A549 (cell line): ENCODE results near the gene GPD2.

Experiments
- BCL3 ChIP-seq: fragments of >200 bp; sonication (Bioruptor Twin); formaldehyde crosslinking; IDR thresholded peaks from 3 replicates; pipeline ENCODE4 v1.6.1; 2016
- CHD4 ChIP-seq: fragments of 200-600 bp; sonication (generic); IDR thresholded peaks from 2 replicates; pipeline ENCODE4 v1.6.1; 2016; ENCODE audit warnings: antibody characterized with exemption, mild to moderate bottlenecking, borderline replicate concordance
- ESRRA ChIP-seq: fragments of 150-350 bp; IDR thresholded peaks from 2 replicates; pipeline ENCODE4 v1.6.1; 2014; ENCODE audit warnings: mild to moderate bottlenecking, low read length, borderline replicate concordance
- NFE2L2 ChIP-seq: fragments of 150-350 bp; conservative IDR thresholded peaks from 2 replicates; pipeline ENCODE4 v1.6.1; 2014; ENCODE audit warnings: low read length
- NPAS2 ChIP-seq: fragments of 250-450 bp; sonication (Bioruptor Pico); IDR thresholded peaks from 2 replicates; pipeline ENCODE4 v1.8.0; 2022; ENCODE audit warnings: mild to moderate bottlenecking, moderate library complexity, borderline replicate concordance
- NR3C1 ChIP-seq: fragments of >200 bp; sonication (Bioruptor Twin); formaldehyde crosslinking; IDR thresholded peaks from 3 replicates; pipeline ENCODE4 v1.6.1; 2017
- POLR2A ChIP-seq: IDR thresholded peaks from 2 replicates; pipeline ENCODE4 v1.6.1; 2012; ENCODE audit warnings: mild to moderate bottlenecking, low read length
- RAD21 ChIP-seq, 2 experiments: fragments of >200 bp in 1 of 2; sonication (Bioruptor Twin) in 1 of 2; formaldehyde crosslinking in 1 of 2; IDR thresholded peaks in 1 of 2; conservative IDR thresholded peaks in 1 of 2; 2 replicates in 1 of 2; 3 replicates in 1 of 2; pipeline ENCODE4 v1.6.1; 2012 to 2018; ENCODE audit warnings: inconsistent platforms in 1 of 2
- RCOR1 ChIP-seq: fragments of 150-350 bp; IDR thresholded peaks from 2 replicates; pipeline ENCODE4 v1.6.1; 2014; ENCODE audit warnings: antibody characterized with exemption, low read length, low read depth
- RNF2 ChIP-seq: fragments of 200-600 bp; sonication (generic); IDR thresholded peaks from 2 replicates; pipeline ENCODE4 v1.6.1; 2016; ENCODE audit warnings: low read depth, mild to moderate bottlenecking, antibody characterized with exemption, moderate library complexity, borderline replicate concordance
- USF2 ChIP-seq: fragments of 450-650 bp; IDR thresholded peaks from 2 replicates; pipeline ENCODE4 v1.6.1; 2014; ENCODE audit warnings: antibody characterized with exemption
- TF ChIP-seq, protein P1 (sequence below): fragments of >200 bp; sonication (Bioruptor Twin); formaldehyde crosslinking; IDR thresholded peaks from 3 replicates; pipeline ENCODE4 v1.5.1; 2016
- TF ChIP-seq, protein P2 (sequence below): fragments of 250-450 bp; sonication (Bioruptor Pico); IDR thresholded peaks from 2 replicates; pipeline ENCODE4 v1.5.0; 2021; ENCODE audit warnings: mild to moderate bottlenecking, moderate library complexity, borderline replicate concordance

DNA sequence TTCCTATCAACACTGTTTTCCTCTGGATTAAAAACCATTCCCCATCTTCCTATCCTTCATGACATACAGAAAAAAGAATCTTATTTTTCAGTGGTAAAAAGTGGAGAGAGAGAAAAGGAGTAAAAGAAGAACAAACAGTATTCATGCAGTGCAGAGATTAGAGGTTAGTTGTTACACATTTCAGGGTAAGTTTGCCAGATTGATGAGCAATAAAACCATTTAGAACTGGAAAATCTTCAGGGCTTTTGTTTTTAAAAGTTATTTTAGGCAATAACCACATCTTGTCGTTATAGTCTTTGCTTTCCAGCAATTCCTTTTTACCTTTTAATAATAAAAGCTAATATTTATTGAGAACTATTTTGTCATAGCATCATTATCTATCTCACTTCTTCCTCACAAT lies 104.5 kb downstream of the GPD2 start:
- no peak for TF ChIP-seq CHD4
- no peak for TF ChIP-seq POLR2A
- TF ChIP-seq NFE2L2: no peak
- TF ChIP-seq BCL3: no peak
- TF ChIP-seq, protein P1, sequence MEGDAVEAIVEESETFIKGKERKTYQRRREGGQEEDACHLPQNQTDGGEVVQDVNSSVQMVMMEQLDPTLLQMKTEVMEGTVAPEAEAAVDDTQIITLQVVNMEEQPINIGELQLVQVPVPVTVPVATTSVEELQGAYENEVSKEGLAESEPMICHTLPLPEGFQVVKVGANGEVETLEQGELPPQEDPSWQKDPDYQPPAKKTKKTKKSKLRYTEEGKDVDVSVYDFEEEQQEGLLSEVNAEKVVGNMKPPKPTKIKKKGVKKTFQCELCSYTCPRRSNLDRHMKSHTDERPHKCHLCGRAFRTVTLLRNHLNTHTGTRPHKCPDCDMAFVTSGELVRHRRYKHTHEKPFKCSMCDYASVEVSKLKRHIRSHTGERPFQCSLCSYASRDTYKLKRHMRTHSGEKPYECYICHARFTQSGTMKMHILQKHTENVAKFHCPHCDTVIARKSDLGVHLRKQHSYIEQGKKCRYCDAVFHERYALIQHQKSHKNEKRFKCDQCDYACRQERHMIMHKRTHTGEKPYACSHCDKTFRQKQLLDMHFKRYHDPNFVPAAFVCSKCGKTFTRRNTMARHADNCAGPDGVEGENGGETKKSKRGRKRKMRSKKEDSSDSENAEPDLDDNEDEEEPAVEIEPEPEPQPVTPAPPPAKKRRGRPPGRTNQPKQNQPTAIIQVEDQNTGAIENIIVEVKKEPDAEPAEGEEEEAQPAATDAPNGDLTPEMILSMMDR: no peak
- TF ChIP-seq NPAS2 (CRISPR knock-in tag): no peak
- TF ChIP-seq USF2: no peak
- TF ChIP-seq RAD21 (conservative IDR thresholded peaks at IDR 0.05 in 1 of 2, IDR thresholded peaks at IDR 0.05 in 1 of 2): no peak
- no peak for TF ChIP-seq RNF2
- TF ChIP-seq ESRRA: no peak
- TF ChIP-seq, protein P2, sequence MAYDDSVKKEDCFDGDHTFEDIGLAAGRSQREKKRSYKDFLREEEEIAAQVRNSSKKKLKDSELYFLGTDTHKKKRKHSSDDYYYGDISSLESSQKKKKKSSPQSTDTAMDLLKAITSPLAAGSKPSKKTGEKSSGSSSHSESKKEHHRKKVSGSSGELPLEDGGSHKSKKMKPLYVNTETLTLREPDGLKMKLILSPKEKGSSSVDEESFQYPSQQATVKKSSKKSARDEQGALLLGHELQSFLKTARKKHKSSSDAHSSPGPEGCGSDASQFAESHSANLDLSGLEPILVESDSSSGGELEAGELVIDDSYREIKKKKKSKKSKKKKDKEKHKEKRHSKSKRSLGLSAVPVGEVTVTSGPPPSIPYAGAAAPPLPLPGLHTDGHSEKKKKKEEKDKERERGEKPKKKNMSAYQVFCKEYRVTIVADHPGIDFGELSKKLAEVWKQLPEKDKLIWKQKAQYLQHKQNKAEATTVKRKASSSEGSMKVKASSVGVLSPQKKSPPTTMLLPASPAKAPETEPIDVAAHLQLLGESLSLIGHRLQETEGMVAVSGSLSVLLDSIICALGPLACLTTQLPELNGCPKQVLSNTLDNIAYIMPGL: no peak
- no peak for TF ChIP-seq NR3C1
- no peak for TF ChIP-seq RCOR1
